Mammary epithelial cell (primary cell): ENCODE measurements around the gene UBQLN4.

ENCODE experiments used
- EZH2 ChIP-seq: IDR thresholded peaks from 2 replicates; pipeline ENCODE4 v1.6.1; 2012; ENCODE audit warnings: low read length, inconsistent platforms, borderline replicate concordance
- TF ChIP-seq, protein P1 (sequence below), 2 donors: IDR thresholded peaks in 1 of 2; conservative IDR thresholded peaks in 1 of 2; 2 replicates each; pipeline ENCODE4 v1.5.1; 2011 to 2012; ENCODE audit warnings: inconsistent platforms in 2 of 2, low read length in 2 of 2, mild to moderate bottlenecking in 2 of 2, control low read depth in 1 of 2, low read depth in 1 of 2; ENCODE audit not compliant: insufficient read depth in 1 of 2; ENCODE audit errors: extremely low read depth in 1 of 2

DNA sequence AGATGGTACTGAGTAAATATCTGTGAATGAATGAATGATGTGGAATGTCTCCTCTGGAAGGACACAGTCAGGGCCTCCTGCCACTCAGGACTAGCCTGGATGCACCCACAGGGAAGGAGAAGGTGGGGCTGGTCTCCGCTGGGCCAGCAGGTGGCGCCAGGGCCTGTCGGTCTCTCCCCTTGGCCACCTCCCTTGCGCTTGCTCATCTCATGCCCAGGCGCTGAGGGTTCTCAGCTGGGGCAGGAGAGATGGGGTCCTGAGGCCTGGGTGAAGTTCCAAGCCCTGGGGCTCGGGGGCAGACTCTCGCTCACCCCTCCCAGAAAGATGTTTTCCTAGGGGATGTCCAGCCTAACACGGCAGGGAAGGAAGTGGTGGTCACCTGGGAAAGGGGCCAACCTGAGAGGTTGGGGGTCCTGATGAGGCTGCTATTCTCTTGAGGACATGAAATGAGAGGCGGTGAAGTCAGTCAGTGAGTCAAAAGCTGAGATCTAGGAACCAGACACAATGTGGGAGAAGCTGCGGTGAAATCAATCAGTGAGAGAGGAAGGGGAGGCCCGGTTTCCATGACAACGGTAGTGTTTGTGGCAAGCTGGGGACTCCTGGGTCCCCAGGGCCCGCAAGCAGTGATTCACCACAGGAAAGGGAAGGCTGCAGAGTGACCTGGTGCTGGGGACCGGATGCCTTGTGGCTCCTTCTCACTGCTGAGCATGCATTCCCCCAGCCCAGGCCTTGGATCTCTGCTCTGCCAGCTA is 43.2 kb upstream of the UBQLN4 start:
- TF ChIP-seq, protein P1, sequence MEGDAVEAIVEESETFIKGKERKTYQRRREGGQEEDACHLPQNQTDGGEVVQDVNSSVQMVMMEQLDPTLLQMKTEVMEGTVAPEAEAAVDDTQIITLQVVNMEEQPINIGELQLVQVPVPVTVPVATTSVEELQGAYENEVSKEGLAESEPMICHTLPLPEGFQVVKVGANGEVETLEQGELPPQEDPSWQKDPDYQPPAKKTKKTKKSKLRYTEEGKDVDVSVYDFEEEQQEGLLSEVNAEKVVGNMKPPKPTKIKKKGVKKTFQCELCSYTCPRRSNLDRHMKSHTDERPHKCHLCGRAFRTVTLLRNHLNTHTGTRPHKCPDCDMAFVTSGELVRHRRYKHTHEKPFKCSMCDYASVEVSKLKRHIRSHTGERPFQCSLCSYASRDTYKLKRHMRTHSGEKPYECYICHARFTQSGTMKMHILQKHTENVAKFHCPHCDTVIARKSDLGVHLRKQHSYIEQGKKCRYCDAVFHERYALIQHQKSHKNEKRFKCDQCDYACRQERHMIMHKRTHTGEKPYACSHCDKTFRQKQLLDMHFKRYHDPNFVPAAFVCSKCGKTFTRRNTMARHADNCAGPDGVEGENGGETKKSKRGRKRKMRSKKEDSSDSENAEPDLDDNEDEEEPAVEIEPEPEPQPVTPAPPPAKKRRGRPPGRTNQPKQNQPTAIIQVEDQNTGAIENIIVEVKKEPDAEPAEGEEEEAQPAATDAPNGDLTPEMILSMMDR (conservative IDR thresholded peaks at IDR 0.05 in 1 of 2, IDR thresholded peaks at IDR 0.05 in 1 of 2; ENCODE audit: extremely low read depth in 1 of 2, insufficient read depth in 1 of 2, low read depth in 1 of 2, low read length in 2 of 2): peak; percentile 96 to 100
- no peak for TF ChIP-seq EZH2
